GM12878 (cell line): Measurements from ENCODE around the gene DDX19B. TPM values are rescaled to one million over a fixed set of nuclear protein-coding genes. Genes with fewer than 3 reads are reported as not detected.
A peak's percentile ranks its signal among the peaks of the same experiment; 100 is the strongest.

Experiments
- ATAC-seq: fragments of 200-7000 bp; cut with Tn5 transposase; 3 replicates; pipeline ENCODE4 v1.9.1; 2020; ENCODE audit warnings: mild to moderate bottlenecking, moderate library complexity
- BruUV-seq: library from RNA; stranded (reverse); fragments of 400-500 nt; replicated peaks from 2 replicates; lab custom pipeline; 2021; lab: Mats Ljungman, UMichigan
- CTCF ChIA-PET: fragments of 300-600 bp; sonication (Branson Sonifier 250); formaldehyde crosslinking; extraction: SDS; loops from one replicate; lab custom pipeline; 2021; ENCODE audit warnings: inconsistent platforms; lab: Yijun Ruan, JAX
- POLR2A ChIA-PET: fragments of 350-600 bp; formaldehyde crosslinking; extraction: SDS; loops from one replicate; lab custom pipeline; 2021; ENCODE audit warnings: inconsistent platforms; lab: Charles Lee
- RAD21 ChIA-PET: fragments of 300-600 bp; sonication (Branson Sonifier 250); formaldehyde crosslinking; loops from one replicate; lab custom pipeline; 2023; ENCODE audit warnings: antibody characterized with exemption; ENCODE audit not compliant: unreplicated experiment; lab: Charles Lee
- SMC1A ChIA-PET: fragments of 300-600 bp; sonication (Branson Sonifier 250); formaldehyde crosslinking; loops from one replicate; lab custom pipeline; 2023; ENCODE audit not compliant: unreplicated experiment, uncharacterized antibody; lab: Charles Lee
- DNase-seq: peaks from one replicate; pipeline ENCODE4 v3.0.0-alpha.2; 2011; ENCODE audit warnings: low read depth, low spot score
- FAIRE-seq: peaks from 3 replicates; lab custom pipeline; 2011; peaks lifted over from hg19 to GRCh38; lab: Jason Lieb, UNC
- H2AFZ ChIP-seq: 2 replicates; pipeline ENCODE4 v1.6.0; 2011; ENCODE audit warnings: low read depth, low read length, control low read depth; ENCODE audit not compliant: control insufficient read depth
- H3K27ac ChIP-seq: 2 replicates; pipeline ENCODE4 v1.5.1; 2011; ENCODE audit warnings: control low read depth; ENCODE audit not compliant: control insufficient read depth, insufficient read depth
- H3K27me3 ChIP-seq, 2 experiments: replicated peaks in 1 of 2; 2 replicates each; pipeline versions ENCODE4 v1.6.0 to v1.6.1; 2011; ENCODE audit warnings: low read length in 1 of 2; ENCODE audit not compliant: control insufficient read depth in 2 of 2, insufficient read depth in 2 of 2
- H3K36me3 ChIP-seq, 2 experiments: 2 replicates each; pipeline ENCODE4 v1.5.1; 2011; ENCODE audit warnings: low read length in 1 of 2; ENCODE audit not compliant: control insufficient read depth in 2 of 2, insufficient read depth in 2 of 2
- H3K4me1 ChIP-seq: 2 replicates; pipeline ENCODE4 v1.6.1; 2011; ENCODE audit warnings: mild to moderate bottlenecking, low read length, moderate library complexity, mixed read lengths; ENCODE audit not compliant: control insufficient read depth, insufficient read depth
- H3K4me2 ChIP-seq: 2 replicates; pipeline ENCODE4 v1.6.0; 2011; ENCODE audit warnings: control low read depth; ENCODE audit not compliant: control insufficient read depth, insufficient read depth
- H3K4me3 ChIP-seq: fragments of 200-600 bp; sonication (generic); 2 replicates; pipeline ENCODE4 v1.5.1; 2016
- H3K79me2 ChIP-seq: 2 replicates; pipeline ENCODE4 v1.6.0; 2011; ENCODE audit warnings: low read length; ENCODE audit not compliant: control insufficient read depth, insufficient read depth
- H3K9ac ChIP-seq: 2 replicates; pipeline ENCODE4 v1.8.0; 2011; ENCODE audit warnings: low read length, control low read depth, mixed read lengths; ENCODE audit not compliant: control insufficient read depth, insufficient read depth
- H3K9me3 ChIP-seq: replicated peaks from 3 replicates; pipeline ENCODE4 v1.5.1; 2011; ENCODE audit warnings: mild to moderate bottlenecking, low read length; ENCODE audit not compliant: control insufficient read depth, insufficient read depth
- H4K20me1 ChIP-seq: 2 replicates; pipeline ENCODE4 v1.6.0; 2011; ENCODE audit not compliant: control insufficient read depth, insufficient read depth
- BHLHE40 ChIP-seq, 2 experiments: fragments of 450-650 bp in 1 of 2; IDR thresholded peaks; 2 replicates each; pipeline ENCODE4 v1.6.1; 2011 to 2017; ENCODE audit warnings: low read depth in 2 of 2, borderline replicate concordance in 1 of 2, improper control_type of control experiment in 1 of 2, low read length in 1 of 2, mild to moderate bottlenecking in 1 of 2
- CHD2 ChIP-seq: IDR thresholded peaks from 2 replicates; pipeline ENCODE4 v1.6.1; 2011; ENCODE audit warnings: low read depth, low read length, improper control_type of control experiment, borderline replicate concordance
- CREB1 ChIP-seq: IDR thresholded peaks from 2 replicates; pipeline ENCODE4 v1.6.1; 2012; ENCODE audit warnings: low read depth, mild to moderate bottlenecking, inconsistent platforms
- FOXM1 ChIP-seq: IDR thresholded peaks from 2 replicates; pipeline ENCODE4 v1.6.1; 2012; ENCODE audit warnings: low read depth, mild to moderate bottlenecking, inconsistent platforms, low read length, moderate library complexity
- IKZF1 ChIP-seq: fragments of 450-650 bp; conservative IDR thresholded peaks from 2 replicates; pipeline ENCODE4 v1.6.1; 2017; ENCODE audit warnings: antibody characterized with exemption, mild to moderate bottlenecking
- IRF4 ChIP-seq: IDR thresholded peaks from 2 replicates; pipeline ENCODE4 v1.6.1; 2011; ENCODE audit warnings: low read depth, low read length
- JUND ChIP-seq: IDR thresholded peaks from 2 replicates; pipeline ENCODE4 v1.6.1; 2012; ENCODE audit warnings: low read depth, mild to moderate bottlenecking, low read length, improper control_type of control experiment, moderate library complexity
- MYB ChIP-seq: fragments of 150-350 bp; IDR thresholded peaks from 2 replicates; pipeline ENCODE4 v1.6.1; 2014; ENCODE audit warnings: mild to moderate bottlenecking, low read depth, low read length, borderline replicate concordance
- NBN ChIP-seq: fragments of 450-650 bp; IDR thresholded peaks from 2 replicates; pipeline ENCODE4 v1.6.1; 2016
- NR2C1 ChIP-seq: fragments of 450-650 bp; IDR thresholded peaks from 2 replicates; pipeline ENCODE4 v1.6.1; 2017; ENCODE audit warnings: antibody characterized with exemption, mild to moderate bottlenecking, moderate library complexity
- NR2C2 ChIP-seq: IDR thresholded peaks from 2 replicates; pipeline ENCODE4 v1.6.1; 2011; ENCODE audit warnings: borderline replicate concordance, low read depth; ENCODE audit not compliant: control insufficient read depth, insufficient read length
- PAX5 ChIP-seq: IDR thresholded peaks from 2 replicates; pipeline ENCODE4 v1.6.1; 2011; ENCODE audit warnings: low read depth, low read length, borderline replicate concordance
- PML ChIP-seq: IDR thresholded peaks from 2 replicates; pipeline ENCODE4 v1.6.1; 2012; ENCODE audit warnings: low read length, inconsistent platforms
- POLR2AphosphoS5 ChIP-seq: IDR thresholded peaks from 2 replicates; pipeline ENCODE4 v1.6.1; 2011; ENCODE audit warnings: mild to moderate bottlenecking, low read length, inconsistent platforms
- YY1 ChIP-seq: IDR thresholded peaks from 2 replicates; pipeline ENCODE4 v1.6.1; 2011; ENCODE audit warnings: low read depth, mild to moderate bottlenecking, low read length
- ZBED1 ChIP-seq: IDR thresholded peaks from 2 replicates; pipeline ENCODE4 v1.6.1; 2016; ENCODE audit warnings: borderline replicate concordance
- WGBS: methylation state at CpG from one replicate; pipeline ENCODE4 v1.1.6; 2016; ENCODE audit warnings: low lambda C conversion rate; ENCODE audit not compliant: insufficient replicate concordance, insufficient coverage; ENCODE audit errors: missing lambda C conversion rate; 5-methylcytosine and 5-hydroxymethylcytosine counted together
- in situ Hi-C: fragments of 300-500 bp; cut with MboI; formaldehyde crosslinking; loops from 9 replicates; pipeline ENCODE4 v1.14.3; 2018; ENCODE audit warnings: mixed read lengths
- intact Hi-C: fragments of 100-400 bp; cut with micrococcal nuclease; formaldehyde crosslinking; loops from one replicate; pipeline ENCODE4 v1.14.2; 2022; ENCODE audit not compliant: unreplicated experiment
- polyA plus RNA-seq, 11 experiments: library from polyadenylated mRNA; depleted of rRNA in 4 of 11; unstranded in 6 of 11; stranded (reverse) in 5 of 11; fragments of >200 nt; fragmentation: Nextera tagmentation in 4 of 11; fragmentation: Illumina TruSeq in 1 of 11; extraction: Ambion mirVana in 4 of 11; extraction: Trizol in 1 of 11; gene quantifications; 1 replicate in 1 of 11; 2 replicates in 10 of 11; pipeline versions ENCODE4 v1.2.1 to v1.2.3, GENCODE V29; 2011 to 2016; ENCODE audit warnings: inconsistent platforms in 2 of 11, missing spikeins in 2 of 11, low read depth in 1 of 11
- total RNA-seq, 4 experiments: library from RNA; depleted of rRNA in 3 of 4; stranded (reverse); fragments of >200 nt in 3 of 4; fragmentation: Illumina TruSeq in 1 of 4; extraction: Trizol in 1 of 4; gene quantifications; 2 replicates each; pipeline versions ENCODE4 v1.2.1 to v1.2.3, GENCODE V29; 2013 to 2021
- TF ChIP-seq, protein P1 (sequence below), 3 experiments: IDR thresholded peaks in 2 of 3; conservative IDR thresholded peaks in 1 of 3; 2 replicates each; pipeline ENCODE4 v1.5.1; 2011; ENCODE audit warnings: low read depth in 3 of 3, low read length in 3 of 3, mild to moderate bottlenecking in 3 of 3, control low read depth in 2 of 3, moderate library complexity in 2 of 3, inconsistent platforms in 1 of 3, mixed read lengths in 1 of 3; ENCODE audit not compliant: control insufficient read depth in 2 of 3, insufficient read depth in 1 of 3; ENCODE audit errors: extremely low read depth in 1 of 3
- TF ChIP-seq, protein P2 (sequence below): fragments of 150-350 bp; IDR thresholded peaks from 2 replicates; pipeline ENCODE4 v1.6.1; 2014; ENCODE audit warnings: mild to moderate bottlenecking, low read depth, low read length

DDX19B gene
- total and polyA plus RNA-seq, 10 of the 15 experiments (the other 5 are each of a cell fraction or from before 2014, with no cell fraction given) = 14.1 to 69.1 (median 42.5) TPM

DNA sequence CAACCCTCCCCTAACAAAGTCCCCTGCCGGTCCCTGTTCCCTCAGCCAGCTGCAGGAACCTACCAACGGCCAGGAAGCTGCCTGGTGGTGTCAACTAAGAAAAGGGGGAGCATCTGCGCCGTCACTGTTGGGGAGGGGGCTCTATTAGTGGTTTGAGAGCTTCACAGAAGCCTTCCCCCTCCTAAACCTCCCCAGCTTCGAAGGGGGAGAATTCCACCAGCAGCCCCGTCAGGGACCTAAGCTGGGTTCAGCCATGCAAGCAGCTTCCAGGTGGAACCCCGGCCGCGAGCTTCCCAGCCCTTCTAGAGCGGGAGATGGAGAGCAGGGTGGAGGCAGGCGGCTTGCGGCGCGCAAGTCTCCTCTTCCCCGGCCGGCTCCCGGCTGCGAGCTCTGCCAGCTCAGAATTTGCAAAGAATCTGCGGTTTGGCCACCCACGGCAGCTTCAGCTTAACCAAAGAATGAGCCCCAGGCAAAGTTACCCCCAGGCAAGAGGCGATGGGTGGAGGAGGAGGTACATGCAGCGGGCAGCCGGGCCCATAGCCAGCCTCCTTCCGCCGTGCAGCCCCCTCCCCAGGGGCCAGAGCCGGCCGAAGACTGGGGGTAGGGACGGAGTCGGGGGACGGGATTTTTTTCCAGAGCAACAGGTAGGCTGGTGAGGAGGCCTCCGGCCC lies 81.4 kb downstream of the DDX19B start (continued):
- no peak for TF ChIP-seq NR2C2
- TF ChIP-seq POLR2AphosphoS5 = peak; percentile 59
- no peak for TF ChIP-seq MYB
- TF ChIP-seq FOXM1 = no peak
- TF ChIP-seq PAX5 = 0 out of 2 replicates have a peak, but pooled peaks have one; percentile 11
- TF ChIP-seq IKZF1 = peak; percentile 46; the same call in 1 of the 2 replicates
- TF ChIP-seq YY1 = 0 out of 2 replicates have a peak, but pooled peaks have one; percentile 28
- TF ChIP-seq, all 136 proteins: peak for 20

DNA sequence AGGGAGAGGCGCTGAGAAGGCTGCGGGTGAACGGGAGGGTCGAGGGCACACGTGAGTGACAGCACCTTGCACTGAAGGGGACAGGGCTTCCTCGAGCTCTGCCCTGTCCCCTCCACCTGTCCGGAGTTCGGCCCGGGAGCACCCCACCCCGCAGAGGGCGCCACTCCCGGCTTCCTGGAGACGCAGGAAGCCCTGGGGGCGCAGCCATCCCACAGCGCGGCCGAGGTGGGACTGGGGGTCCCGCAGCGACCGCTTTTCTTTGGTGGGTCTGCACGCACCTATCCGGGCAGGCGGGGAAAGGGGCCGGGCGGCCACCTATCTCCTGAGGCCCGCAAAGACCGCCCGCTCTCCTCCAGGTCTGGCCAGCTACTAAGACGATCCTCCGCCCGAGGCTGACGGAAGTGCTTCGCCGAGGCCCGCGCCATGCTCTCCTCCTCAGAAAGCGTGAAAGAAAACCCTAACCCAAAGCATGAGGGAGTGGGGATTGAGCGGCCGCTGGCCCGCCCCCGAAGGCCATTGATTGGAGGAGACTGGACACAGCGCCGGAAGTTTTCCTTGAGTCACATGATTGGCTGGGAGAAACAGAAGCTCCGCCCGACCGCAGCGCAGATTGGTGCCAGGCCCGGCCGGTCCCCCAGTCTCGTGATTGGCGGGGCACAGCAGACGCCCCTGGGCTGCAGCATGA lies 82.1 kb downstream of the DDX19B start:
- Histone ChIP-seq H3K27me3 (no peaks in the 10 kb centered on the region), H3K79me2 (peaks cover 23% of the 10 kb centered on the region), H4K20me1 (no peaks in the 10 kb centered on the region), H3K4me2 (peak overlapping the region; percentile 93), H3K4me3 (peak overlapping the region; percentile 97), H3K9me3 (no peaks in the 10 kb centered on the region), H3K27ac (peak overlapping the region; percentile 92), H3K36me3 (peaks cover 9 to 12% of the 10 kb centered on the region in 2 experiments; a peak in 3 of 4 replicates), H3K4me1 (peaks cover 14% of the 10 kb centered on the region), H2AFZ (peak overlapping the region; percentile 93), H3K9ac (peak overlapping the region; percentile 98)
- ATAC-seq (peak; percentile 94), FAIRE-seq (peak; percentile 98), DNase-seq (peak; percentile 91)
- BruUV-seq = TSS peak; percentile 62
- ChIA-PET RAD21 (interaction anchor here (0.9 to 3.3 kb wide), 21 partner anchors 9 to 272 kb away, joined by 3 to 28 read pairs (median 6); partner anchors contain the start of genes COG4, DDX19A, FCSK and SF3B3), POLR2A (interaction anchor here (0.5 to 2.4 kb wide), 18 partner anchors 13 to 269 kb away, joined by 3 to 20 read pairs (median 4); partner anchors contain the start of genes DDX19A and FCSK), CTCF (interaction anchor here (0.6 to 2.9 kb wide), 17 partner anchors 11 to 651 kb away, joined by 3 to 26 read pairs (median 4); partner anchors contain the start of genes COG4, EXOSC6, FCSK and SF3B3), SMC1A (interaction anchor here (0.7 to 2.4 kb wide), 16 partner anchors 11 to 272 kb away, joined by 3 to 11 read pairs (median 4); partner anchors contain the start of genes AARS1 and DDX19A)
- intact Hi-C loops (loop anchor here (2.0 kb wide), 4 partner anchors 50 to 148 kb away; partner anchors contain the start of gene ST3GAL2), in situ Hi-C loops (no loop called here)
- WGBS = under 1% methylated on average over 38 of the region's 52 CpGs
- TF ChIP-seq PML (peak; percentile 95), NBN (peak; percentile 59; the same call in 1 of the 2 replicates), FOXM1 (0 out of 2 replicates have a peak, but pooled peaks have one; percentile 55), ZBED1 (peak; percentile 69; the same call in 1 of the 2 replicates), CHD2 (peak; percentile 88), CREB1 (peak; percentile 70; the same call in 1 of the 2 replicates), JUND (no peak), BHLHE40 (IDR thresholded peaks at IDR 0.05; ENCODE audit: borderline replicate concordance in 1 of 2, low read depth in 2 of 2, low read length in 1 of 2) (peak; percentile 81 to 91), NR2C1 (no peak), IRF4 (no peak)
- TF ChIP-seq, protein P1, sequence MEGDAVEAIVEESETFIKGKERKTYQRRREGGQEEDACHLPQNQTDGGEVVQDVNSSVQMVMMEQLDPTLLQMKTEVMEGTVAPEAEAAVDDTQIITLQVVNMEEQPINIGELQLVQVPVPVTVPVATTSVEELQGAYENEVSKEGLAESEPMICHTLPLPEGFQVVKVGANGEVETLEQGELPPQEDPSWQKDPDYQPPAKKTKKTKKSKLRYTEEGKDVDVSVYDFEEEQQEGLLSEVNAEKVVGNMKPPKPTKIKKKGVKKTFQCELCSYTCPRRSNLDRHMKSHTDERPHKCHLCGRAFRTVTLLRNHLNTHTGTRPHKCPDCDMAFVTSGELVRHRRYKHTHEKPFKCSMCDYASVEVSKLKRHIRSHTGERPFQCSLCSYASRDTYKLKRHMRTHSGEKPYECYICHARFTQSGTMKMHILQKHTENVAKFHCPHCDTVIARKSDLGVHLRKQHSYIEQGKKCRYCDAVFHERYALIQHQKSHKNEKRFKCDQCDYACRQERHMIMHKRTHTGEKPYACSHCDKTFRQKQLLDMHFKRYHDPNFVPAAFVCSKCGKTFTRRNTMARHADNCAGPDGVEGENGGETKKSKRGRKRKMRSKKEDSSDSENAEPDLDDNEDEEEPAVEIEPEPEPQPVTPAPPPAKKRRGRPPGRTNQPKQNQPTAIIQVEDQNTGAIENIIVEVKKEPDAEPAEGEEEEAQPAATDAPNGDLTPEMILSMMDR (IDR thresholded peaks at IDR 0.05 in 2 of 3, conservative IDR thresholded peaks at IDR 0.05 in 1 of 3; ENCODE audit: control insufficient read depth in 2 of 3, extremely low read depth in 1 of 3, insufficient read depth in 1 of 3, low read depth in 3 of 3, low read length in 3 of 3) = peak; percentile 13 to 33 (median 32); a peak in 3 of 6 replicates
- TF ChIP-seq, protein P2, sequence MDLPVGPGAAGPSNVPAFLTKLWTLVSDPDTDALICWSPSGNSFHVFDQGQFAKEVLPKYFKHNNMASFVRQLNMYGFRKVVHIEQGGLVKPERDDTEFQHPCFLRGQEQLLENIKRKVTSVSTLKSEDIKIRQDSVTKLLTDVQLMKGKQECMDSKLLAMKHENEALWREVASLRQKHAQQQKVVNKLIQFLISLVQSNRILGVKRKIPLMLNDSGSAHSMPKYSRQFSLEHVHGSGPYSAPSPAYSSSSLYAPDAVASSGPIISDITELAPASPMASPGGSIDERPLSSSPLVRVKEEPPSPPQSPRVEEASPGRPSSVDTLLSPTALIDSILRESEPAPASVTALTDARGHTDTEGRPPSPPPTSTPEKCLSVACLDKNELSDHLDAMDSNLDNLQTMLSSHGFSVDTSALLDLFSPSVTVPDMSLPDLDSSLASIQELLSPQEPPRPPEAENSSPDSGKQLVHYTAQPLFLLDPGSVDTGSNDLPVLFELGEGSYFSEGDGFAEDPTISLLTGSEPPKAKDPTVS = no peak
